ENCODE measurements around the gene B3GNT4. TPM values are rescaled to one million over a fixed set of nuclear protein-coding genes. Genes with fewer than 3 reads are reported as not detected.
"Not testable (repeated sequence)": the region's sequence is repeated elsewhere in the genome, so short reads cannot be mapped to it uniquely, and the experiment has no call there.

The B3GNT4 gene
- total RNA-seq, 1 donor from 2014 or later: 0.58 TPM

- no peak for DNase-seq (ENCODE audit: low read depth)
- TF ChIP-seq CTCF (conservative IDR thresholded peaks at IDR 0.05; ENCODE audit: low read depth, low read length): no peak
- H3K4me3 ChIP-seq (ENCODE audit: low read depth, low read length): no peak overlapping the region
Observed at GRCh38 chr12:122197612-122197966, 5.9 kb upstream of the B3GNT4 start.

GRCh38 chr12:122199484-122200355, 3.8 kb upstream of the B3GNT4 start:
- TF ChIP-seq CTCF (conservative IDR thresholded peaks at IDR 0.05; ENCODE audit: low read depth, low read length): no peak
- no peak for DNase-seq (ENCODE audit: low read depth)
- H3K4me3 ChIP-seq (ENCODE audit: low read depth, low read length): no peak overlapping the region

- no peak for DNase-seq (ENCODE audit: low read depth)
- no peak overlapping the region for H3K4me3 ChIP-seq (ENCODE audit: low read depth, low read length)
- TF ChIP-seq CTCF (conservative IDR thresholded peaks at IDR 0.05; ENCODE audit: low read depth, low read length): no peak
Observed at GRCh38 chr12:122200541-122201175, 2.9 kb upstream of the B3GNT4 start.

- DNase-seq (ENCODE audit: low read depth): no peak
- no peak for TF ChIP-seq CTCF (conservative IDR thresholded peaks at IDR 0.05; ENCODE audit: low read depth, low read length)
- no peak overlapping the region for H3K4me3 ChIP-seq (ENCODE audit: low read depth, low read length)
Observed at GRCh38 chr12:122201381-122201780, 2.1 kb upstream of the B3GNT4 start.

GRCh38 chr12:122202017-122202416, 1.5 kb upstream of the B3GNT4 start:
- DNase-seq (ENCODE audit: low read depth): no peak
- no peak overlapping the region for H3K4me3 ChIP-seq (ENCODE audit: low read depth, low read length)
- no peak for TF ChIP-seq CTCF (conservative IDR thresholded peaks at IDR 0.05; ENCODE audit: low read depth, low read length)

GRCh38 chr12:122202811-122203210, 698 bp upstream of the B3GNT4 start:
- H3K4me3 ChIP-seq (ENCODE audit: low read depth, low read length): peak overlapping the region; percentile 63

GRCh38 chr12:122204167-122205052, 901 bp downstream of the B3GNT4 start:
- DNase-seq (ENCODE audit: low read depth): no peak
- peak overlapping the region; percentile 63 for H3K4me3 ChIP-seq (ENCODE audit: low read depth, low read length)
- TF ChIP-seq CTCF (conservative IDR thresholded peaks at IDR 0.05; ENCODE audit: low read depth, low read length): no peak

More at GRCh38 chr12:122202811-122203210, 698 bp upstream of the B3GNT4 start:
- DNase-seq (ENCODE audit: low read depth): not testable (repeated sequence)

Data from epithelial cell of proximal tubule (primary cell).